ENCODE measurements around the gene KIAA0513.
"Not testable (repeated sequence)": the region's sequence is repeated elsewhere in the genome, so short reads cannot be mapped to it uniquely, and the experiment has no call there.

Gene KIAA0513

GRCh38 chr16:85113913-85114312 lies 86.3 kb downstream of the KIAA0513 start:
- DNase-seq (ENCODE audit: low spot score), result no peak

- peak; percentile 67 for DNase-seq (ENCODE audit: low spot score)
Observed at GRCh38 chr16:85114909-85115567, 87.4 kb downstream of the KIAA0513 start.

- no peak for DNase-seq (ENCODE audit: low spot score)
Observed at GRCh38 chr16:85117418-85117817, 89.8 kb downstream of the KIAA0513 start.

GRCh38 chr16:85120006-85120340 lies 92.4 kb downstream of the KIAA0513 start:
- DNase-seq (ENCODE audit: low spot score), result no peak

- not testable (repeated sequence) for DNase-seq (ENCODE audit: low spot score)
Observed at GRCh38 chr16:85123441-85123840, 95.8 kb downstream of the KIAA0513 start.

GRCh38 chr16:85123891-85124635 lies 96.5 kb downstream of the KIAA0513 start:
- no peak for DNase-seq (ENCODE audit: low spot score)

- no peak for DNase-seq (ENCODE audit: low spot score)
Observed at GRCh38 chr16:85124636-85125346, 97.2 kb downstream of the KIAA0513 start.

- DNase-seq (ENCODE audit: low spot score), result no peak
Observed at GRCh38 chr16:85125570-85126393, 98.2 kb downstream of the KIAA0513 start.

- DNase-seq (ENCODE audit: low spot score), result no peak
Observed at GRCh38 chr16:85126394-85126704, 98.8 kb downstream of the KIAA0513 start.

- no peak for DNase-seq (ENCODE audit: low spot score)
Observed at GRCh38 chr16:85126705-85127378, 99.2 kb downstream of the KIAA0513 start.

GRCh38 chr16:85127379-85127723 lies 99.8 kb downstream of the KIAA0513 start:
- no peak for DNase-seq (ENCODE audit: low spot score)

- no peak for DNase-seq (ENCODE audit: low spot score)
Observed at GRCh38 chr16:85128079-85128837, 100.7 kb downstream of the KIAA0513 start.

- DNase-seq (ENCODE audit: low spot score), result no peak
Observed at GRCh38 chr16:85129876-85130704, 102.5 kb downstream of the KIAA0513 start.

GRCh38 chr16:85130705-85131028 lies 103.1 kb downstream of the KIAA0513 start:
- DNase-seq (ENCODE audit: low spot score), result no peak

- no peak for DNase-seq (ENCODE audit: low spot score)
Observed at GRCh38 chr16:85132456-85133289, 105.1 kb downstream of the KIAA0513 start.

- no peak for DNase-seq (ENCODE audit: low spot score)
Observed at GRCh38 chr16:85133290-85133599, 105.7 kb downstream of the KIAA0513 start.

- no peak for DNase-seq (ENCODE audit: low spot score)
Observed at GRCh38 chr16:85134076-85134788, 106.6 kb downstream of the KIAA0513 start.

- no peak for DNase-seq (ENCODE audit: low spot score)
Observed at GRCh38 chr16:85134789-85135142, 107.2 kb downstream of the KIAA0513 start.

GRCh38 chr16:85136213-85136701 lies 108.7 kb downstream of the KIAA0513 start:
- DNase-seq (ENCODE audit: low spot score), result no peak
